ENCODE measurements around the gene M1AP.

GRCh38 chr2:74693668-74694067 is 45.5 kb upstream of the M1AP start:
- TF ChIP-seq CTCF (IDR thresholded peaks at IDR 0.05) (no peak), POLR2A (IDR thresholded peaks at IDR 0.05) (no peak)
